Esophagus muscularis mucosa (tissue), 4 donors: ENCODE results near the gene PSMB8. TPM values are rescaled to one million over a fixed set of nuclear protein-coding genes. Genes with fewer than 3 reads are reported as not detected.

Experiments used
- DNase-seq: peaks from one replicate; pipeline ENCODE4 v3.0.0-alpha.2; 2017; ENCODE audit errors: extremely low spot score
- H3K27ac ChIP-seq, 4 donors: fragments of 200-600 bp; sonication (generic); replicated peaks in 1 of 4; 1 replicate in 3 of 4; 2 replicates in 1 of 4; pipeline ENCODE4 v1.5.1; 2016 to 2019; ENCODE audit warnings: mild to moderate bottlenecking in 1 of 4
- H3K27me3 ChIP-seq, 4 donors: fragments of 200-600 bp; sonication (generic); one replicate each; pipeline versions ENCODE4 v1.5.1 to v1.6.0; 2016 to 2019
- H3K36me3 ChIP-seq, 4 donors: fragments of 200-600 bp; sonication (generic); one replicate each; pipeline ENCODE4 v1.5.1; 2016 to 2019
- H3K4me1 ChIP-seq, 4 donors: fragments of 200-600 bp; sonication (generic); one replicate each; pipeline ENCODE4 v1.5.1; 2016 to 2019
- H3K4me3 ChIP-seq, 4 donors: fragments of 200-600 bp; sonication (generic); 1 replicate in 2 of 4; 2 replicates in 2 of 4; pipeline ENCODE4 v1.5.1; 2016 to 2019; ENCODE audit warnings: mild to moderate bottlenecking in 4 of 4, moderate library complexity in 1 of 4
- H3K9me3 ChIP-seq, 4 donors: fragments of 200-600 bp; sonication (generic); 1 replicate in 3 of 4; 2 replicates in 1 of 4; pipeline ENCODE4 v1.5.1; 2016 to 2019
- EP300 ChIP-seq: sonication (generic); formaldehyde crosslinking; IDR thresholded peaks from one replicate; pipeline ENCODE4 v1.6.1; 2017; ENCODE audit warnings: antibody characterized with exemption
- POLR2A ChIP-seq: fragments of 450-650 bp; IDR thresholded peaks from one replicate; pipeline ENCODE4 v1.6.1; 2017; ENCODE audit warnings: antibody characterized with exemption, moderate library complexity, mild to moderate bottlenecking, low read depth
- POLR2AphosphoS5 ChIP-seq, 2 donors: sonication (generic); formaldehyde crosslinking; IDR thresholded peaks; one replicate each; pipeline ENCODE4 v1.6.1; 2017; ENCODE audit warnings: antibody characterized with exemption in 2 of 2
- WGBS: methylation state at CpG from one replicate; pipeline ENCODE4 v1.1.5; 2018; 5-methylcytosine and 5-hydroxymethylcytosine counted together
- intact Hi-C: fragments of 100-400 bp; cut with DNase I; formaldehyde crosslinking; loops from one replicate; pipeline ENCODE4 v1.15.1; 2023
- total RNA-seq, 4 donors: library from RNA; depleted of rRNA; stranded (reverse); fragments of >200 nt; gene quantifications; one replicate each; pipeline versions ENCODE4 v1.1.0 to v1.2.1, GENCODE V29; 2016
- TF ChIP-seq, protein P1 (sequence below), 3 experiments: fragments of 200-600 bp in 2 of 3; fragments of 450-650 bp in 1 of 3; sonication (generic) in 2 of 3; IDR thresholded peaks; one replicate each; pipeline ENCODE4 v1.5.1; 2017 to 2019; ENCODE audit warnings: antibody characterized with exemption in 3 of 3, mild to moderate bottlenecking in 2 of 3, moderate library complexity in 1 of 3

The PSMB8 gene
- total RNA-seq, 4 donors from 2014 or later: 25.7 to 38.4 (median 32.4) TPM

DNA sequence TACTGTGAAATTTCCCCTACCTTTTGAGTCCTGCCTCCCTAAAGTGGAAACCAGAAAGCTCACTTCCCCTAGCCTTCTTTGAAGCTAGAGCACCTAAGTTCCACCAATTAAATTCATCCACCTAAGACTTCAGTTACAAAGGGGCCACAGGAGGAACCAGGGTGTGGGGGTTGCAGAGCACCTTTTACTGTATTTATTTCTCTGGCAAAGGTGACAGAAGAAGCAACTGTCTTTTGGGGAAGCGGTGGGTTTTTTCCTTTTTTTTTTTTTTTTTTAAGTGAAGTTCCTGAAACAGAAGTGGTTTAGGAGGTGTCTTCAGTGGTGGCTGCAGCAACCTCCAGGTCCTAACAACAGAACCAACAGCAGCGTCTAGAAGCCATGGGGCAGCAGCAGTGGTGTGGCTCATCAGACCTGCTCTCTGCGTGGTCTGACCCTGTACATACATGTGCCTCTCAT, 23.2 kb upstream of the PSMB8 start:
- peaks cover 0 to 7% (median 2%) of the 10 kb centered on the region in 4 donors for H3K4me1 ChIP-seq
- TF ChIP-seq EP300 (no peak), POLR2AphosphoS5 (IDR thresholded peaks at IDR 0.05) (no peak), POLR2A (no peak)
- TF ChIP-seq, protein P1, sequence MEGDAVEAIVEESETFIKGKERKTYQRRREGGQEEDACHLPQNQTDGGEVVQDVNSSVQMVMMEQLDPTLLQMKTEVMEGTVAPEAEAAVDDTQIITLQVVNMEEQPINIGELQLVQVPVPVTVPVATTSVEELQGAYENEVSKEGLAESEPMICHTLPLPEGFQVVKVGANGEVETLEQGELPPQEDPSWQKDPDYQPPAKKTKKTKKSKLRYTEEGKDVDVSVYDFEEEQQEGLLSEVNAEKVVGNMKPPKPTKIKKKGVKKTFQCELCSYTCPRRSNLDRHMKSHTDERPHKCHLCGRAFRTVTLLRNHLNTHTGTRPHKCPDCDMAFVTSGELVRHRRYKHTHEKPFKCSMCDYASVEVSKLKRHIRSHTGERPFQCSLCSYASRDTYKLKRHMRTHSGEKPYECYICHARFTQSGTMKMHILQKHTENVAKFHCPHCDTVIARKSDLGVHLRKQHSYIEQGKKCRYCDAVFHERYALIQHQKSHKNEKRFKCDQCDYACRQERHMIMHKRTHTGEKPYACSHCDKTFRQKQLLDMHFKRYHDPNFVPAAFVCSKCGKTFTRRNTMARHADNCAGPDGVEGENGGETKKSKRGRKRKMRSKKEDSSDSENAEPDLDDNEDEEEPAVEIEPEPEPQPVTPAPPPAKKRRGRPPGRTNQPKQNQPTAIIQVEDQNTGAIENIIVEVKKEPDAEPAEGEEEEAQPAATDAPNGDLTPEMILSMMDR (IDR thresholded peaks at IDR 0.05): no peak
- no peaks in the 10 kb centered on the region for H3K36me3 ChIP-seq
- intact Hi-C loops: loop anchor here (1.0 to 5.0 kb wide), 2 partner anchors 29 to 455 kb away; partner anchors contain the start of gene TAP2
- 62% methylated on average over 3 of the region's 3 CpGs for WGBS
- H3K27me3 ChIP-seq: peaks cover 0 to 7% (median 2%) of the 10 kb centered on the region in 4 donors
- no peaks in the 10 kb centered on the region for H3K9me3 ChIP-seq
- no peak overlapping the region for H3K4me3 ChIP-seq
- no peak overlapping the region for H3K27ac ChIP-seq
- peak; percentile 31 for DNase-seq

DNA sequence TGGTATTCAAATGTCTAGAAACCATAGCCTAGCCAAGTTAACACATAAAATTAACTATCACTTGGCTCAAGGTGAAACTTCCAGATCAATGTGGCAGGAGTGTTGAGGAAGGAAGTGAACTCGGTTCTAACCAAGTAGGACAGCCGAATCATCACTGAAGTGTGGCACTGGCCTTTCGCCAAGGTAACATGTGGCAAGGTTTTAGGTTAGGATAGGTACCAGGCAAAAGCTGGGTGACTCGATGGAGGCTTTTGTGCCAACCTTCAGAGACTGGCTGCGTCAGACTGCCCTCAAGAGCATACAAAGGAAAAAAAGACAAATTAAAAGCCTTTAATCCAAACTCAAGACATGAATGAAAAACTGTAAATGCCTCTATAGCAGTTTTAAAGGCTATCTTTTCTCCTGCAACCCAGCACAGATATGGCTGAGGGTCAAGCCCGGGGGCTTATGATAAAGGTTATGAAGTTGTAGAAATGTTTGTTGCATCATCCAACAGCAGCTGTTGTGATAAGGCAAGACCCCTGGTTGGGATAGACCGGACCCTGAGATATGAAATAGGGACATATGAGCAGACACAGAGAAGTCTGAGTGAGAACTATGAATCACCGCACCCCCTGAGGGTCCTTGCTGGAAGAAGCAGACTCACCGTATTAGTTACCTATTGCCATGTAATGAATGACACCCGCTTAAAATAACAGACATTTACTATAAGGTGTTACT, 22.0 kb upstream of the PSMB8 start:
- 78% methylated on average over 10 of the region's 10 CpGs for whole genome bisulfite sequencing
- no peak overlapping the region for H3K4me3 ChIP-seq
- H3K27ac ChIP-seq: no peak overlapping the region
- TF ChIP-seq POLR2A (no peak), EP300 (no peak), POLR2AphosphoS5 (IDR thresholded peaks at IDR 0.05) (no peak)
- TF ChIP-seq, protein P1 (IDR thresholded peaks at IDR 0.05): no peak
- peaks cover 0 to 7% (median 2%) of the 10 kb centered on the region in 4 donors for H3K27me3 ChIP-seq
- peak; percentile 37 for DNase-seq
- intact Hi-C loops: loop anchor here (5.0 kb wide), 1 partner anchor 454 kb away; no protein-coding TSS in a partner anchor
- peaks cover 0 to 7% (median 3%) of the 10 kb centered on the region in 4 donors for H3K4me1 ChIP-seq
- H3K9me3 ChIP-seq: no peaks in the 10 kb centered on the region
- H3K36me3 ChIP-seq: no peaks in the 10 kb centered on the region

DNA sequence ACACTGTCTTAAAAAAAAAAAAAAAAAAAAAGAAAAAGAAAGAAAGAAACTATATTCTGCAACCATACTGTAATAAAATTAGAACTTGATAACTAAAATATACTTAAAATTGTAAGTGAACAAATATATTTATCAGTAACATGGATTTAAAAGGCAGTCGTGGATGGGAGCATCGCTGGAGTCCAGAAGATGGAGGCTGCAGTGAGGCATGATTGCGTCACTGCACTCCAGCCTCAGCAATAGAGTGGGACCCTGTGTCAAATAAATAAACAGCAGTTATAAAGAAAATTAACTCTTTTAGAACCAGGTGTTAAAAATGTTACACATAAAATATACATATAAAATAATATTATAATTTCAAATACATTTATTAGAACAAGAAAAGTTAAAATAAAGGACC, 18.9 kb upstream of the PSMB8 start:
- H3K4me3 ChIP-seq: no peak overlapping the region
- 67% methylated on average over 3 of the region's 3 CpGs for WGBS
- intact Hi-C loops: no loop called here
- H3K4me1 ChIP-seq: peaks cover 0 to 3% (median under 1%) of the 10 kb centered on the region in 4 donors
- H3K36me3 ChIP-seq: peaks cover 0 to 26% (median 12%) of the 10 kb centered on the region in 4 donors
- H3K27me3 ChIP-seq: no peaks in the 10 kb centered on the region
- TF ChIP-seq POLR2AphosphoS5 (IDR thresholded peaks at IDR 0.05) (no peak), EP300 (no peak), POLR2A (no peak)
- TF ChIP-seq, protein P1 (IDR thresholded peaks at IDR 0.05): no peak
- H3K27ac ChIP-seq: no peak overlapping the region
- DNase-seq: peak; percentile 14
- no peaks in the 10 kb centered on the region for H3K9me3 ChIP-seq

DNA sequence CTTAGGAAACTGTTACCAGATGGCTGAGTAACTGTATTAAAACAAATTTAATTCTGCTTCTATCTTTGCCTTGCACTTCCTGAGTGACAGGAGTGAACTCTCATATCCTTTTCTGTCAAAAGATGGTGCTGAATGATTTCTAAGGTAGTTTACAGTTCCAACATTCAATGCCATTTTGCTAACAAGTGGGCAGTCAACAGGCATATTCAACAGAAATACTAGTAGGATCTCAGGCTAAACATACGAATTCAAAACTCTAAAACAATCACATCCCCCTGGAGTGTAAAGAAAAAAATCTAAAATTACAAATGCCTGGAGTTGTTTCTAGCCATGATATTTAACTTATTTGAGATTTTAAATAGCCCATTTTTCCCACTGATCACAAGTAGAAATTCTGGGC, 16.8 kb upstream of the PSMB8 start:
- no peak overlapping the region for H3K27ac ChIP-seq
- no peak for DNase-seq
- no peak overlapping the region for H3K4me3 ChIP-seq
- no peak for TF ChIP-seq EP300
- TF ChIP-seq POLR2A: no peak
- TF ChIP-seq, protein P1 (IDR thresholded peaks at IDR 0.05): no peak
- H3K4me1 ChIP-seq: peaks cover 0 to 3% (median under 1%) of the 10 kb centered on the region in 4 donors
- WGBS: 81% methylated on average over 1 of the region's 1 CpG
- no peaks in the 10 kb centered on the region for H3K9me3 ChIP-seq
- no peaks in the 10 kb centered on the region for H3K27me3 ChIP-seq
- intact Hi-C loops: no loop called here
- H3K36me3 ChIP-seq: peaks cover 0 to 33% (median 15%) of the 10 kb centered on the region in 4 donors
